ENCODE measurements around the gene PLPPR4. TPM values are rescaled to one million over a fixed set of nuclear protein-coding genes. Genes with fewer than 3 reads are reported as not detected.

The PLPPR4 gene
- total RNA-seq, 4 donors from 2014 or later = 0.42 to 1.4 (median 1.0) TPM

DNA sequence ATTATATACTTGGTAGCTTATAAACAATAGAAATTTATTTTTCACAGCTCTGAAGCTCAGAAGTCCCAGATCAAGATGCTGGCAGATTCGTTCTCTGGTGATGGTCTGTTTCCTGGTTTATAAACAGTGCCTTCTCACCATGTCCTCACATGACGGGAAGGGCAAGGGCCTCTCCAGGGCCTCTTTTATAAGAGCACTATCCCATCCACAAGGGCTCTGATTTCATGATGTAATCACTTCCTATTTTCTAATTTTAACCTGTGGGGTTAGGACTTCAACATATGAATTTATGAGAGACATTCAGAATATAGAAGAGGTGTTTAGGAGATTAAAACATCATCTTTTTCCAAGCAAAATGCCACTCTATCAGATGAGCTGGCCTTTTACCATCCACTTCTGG, 32.1 kb upstream of the PLPPR4 start:
- H3K4me1 ChIP-seq = no peaks in the 10 kb centered on the region
- 70% methylated on average over 2 of the region's 2 CpGs for WGBS
- no peaks in the 10 kb centered on the region for H3K9me3 ChIP-seq
- no peaks in the 10 kb centered on the region for H3K27me3 ChIP-seq
- no peaks in the 10 kb centered on the region for H3K36me3 ChIP-seq
- DNase-seq (ENCODE audit: extremely low spot score) = no peak
- intact Hi-C loops (cut with DNase I) = no loop called here
- TF ChIP-seq POLR2AphosphoS5 (IDR thresholded peaks at IDR 0.05) = no peak
- TF ChIP-seq, protein P1, sequence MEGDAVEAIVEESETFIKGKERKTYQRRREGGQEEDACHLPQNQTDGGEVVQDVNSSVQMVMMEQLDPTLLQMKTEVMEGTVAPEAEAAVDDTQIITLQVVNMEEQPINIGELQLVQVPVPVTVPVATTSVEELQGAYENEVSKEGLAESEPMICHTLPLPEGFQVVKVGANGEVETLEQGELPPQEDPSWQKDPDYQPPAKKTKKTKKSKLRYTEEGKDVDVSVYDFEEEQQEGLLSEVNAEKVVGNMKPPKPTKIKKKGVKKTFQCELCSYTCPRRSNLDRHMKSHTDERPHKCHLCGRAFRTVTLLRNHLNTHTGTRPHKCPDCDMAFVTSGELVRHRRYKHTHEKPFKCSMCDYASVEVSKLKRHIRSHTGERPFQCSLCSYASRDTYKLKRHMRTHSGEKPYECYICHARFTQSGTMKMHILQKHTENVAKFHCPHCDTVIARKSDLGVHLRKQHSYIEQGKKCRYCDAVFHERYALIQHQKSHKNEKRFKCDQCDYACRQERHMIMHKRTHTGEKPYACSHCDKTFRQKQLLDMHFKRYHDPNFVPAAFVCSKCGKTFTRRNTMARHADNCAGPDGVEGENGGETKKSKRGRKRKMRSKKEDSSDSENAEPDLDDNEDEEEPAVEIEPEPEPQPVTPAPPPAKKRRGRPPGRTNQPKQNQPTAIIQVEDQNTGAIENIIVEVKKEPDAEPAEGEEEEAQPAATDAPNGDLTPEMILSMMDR (IDR thresholded peaks at IDR 0.05) = no peak
- TF ChIP-seq POLR2A (IDR thresholded peaks at IDR 0.05; ENCODE audit: low read depth) = no peak
- no peak for TF ChIP-seq EP300 (IDR thresholded peaks at IDR 0.05)
- no peak overlapping the region for H3K27ac ChIP-seq (replicated peaks in 1 of 4)
- no peak overlapping the region for H3K4me3 ChIP-seq

DNA sequence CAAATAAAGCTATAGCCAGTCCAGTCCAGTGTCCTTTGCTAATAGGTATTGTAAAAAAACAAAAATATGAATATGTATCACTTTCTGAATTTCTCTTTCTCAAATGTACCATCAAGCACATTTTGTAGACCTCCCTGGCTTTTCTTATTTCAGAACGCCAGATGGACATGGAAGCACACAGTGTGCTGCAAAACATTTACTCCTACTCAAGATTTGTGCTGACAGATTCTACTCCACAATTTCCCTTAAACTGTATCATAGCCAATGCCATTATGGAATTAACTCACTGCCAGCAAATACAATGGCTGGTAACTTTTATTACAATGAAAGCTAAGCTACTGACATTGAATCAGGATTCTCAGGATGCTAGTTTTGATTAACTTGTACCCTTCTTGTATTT, 30.8 kb upstream of the PLPPR4 start:
- H3K27ac ChIP-seq (replicated peaks in 1 of 4) = no peak overlapping the region
- no peak for DNase-seq (ENCODE audit: extremely low spot score)
- WGBS = 84% methylated on average over 1 of the region's 1 CpG
- intact Hi-C loops (cut with DNase I) = no loop called here
- H3K9me3 ChIP-seq = no peaks in the 10 kb centered on the region
- H3K36me3 ChIP-seq = no peaks in the 10 kb centered on the region
- H3K4me3 ChIP-seq = no peak overlapping the region
- TF ChIP-seq, protein P1 (IDR thresholded peaks at IDR 0.05) = no peak
- TF ChIP-seq EP300 (IDR thresholded peaks at IDR 0.05) = no peak
- no peak for TF ChIP-seq POLR2AphosphoS5 (IDR thresholded peaks at IDR 0.05)
- TF ChIP-seq POLR2A (IDR thresholded peaks at IDR 0.05; ENCODE audit: low read depth) = no peak
- H3K4me1 ChIP-seq = no peaks in the 10 kb centered on the region
- H3K27me3 ChIP-seq = no peaks in the 10 kb centered on the region

DNA sequence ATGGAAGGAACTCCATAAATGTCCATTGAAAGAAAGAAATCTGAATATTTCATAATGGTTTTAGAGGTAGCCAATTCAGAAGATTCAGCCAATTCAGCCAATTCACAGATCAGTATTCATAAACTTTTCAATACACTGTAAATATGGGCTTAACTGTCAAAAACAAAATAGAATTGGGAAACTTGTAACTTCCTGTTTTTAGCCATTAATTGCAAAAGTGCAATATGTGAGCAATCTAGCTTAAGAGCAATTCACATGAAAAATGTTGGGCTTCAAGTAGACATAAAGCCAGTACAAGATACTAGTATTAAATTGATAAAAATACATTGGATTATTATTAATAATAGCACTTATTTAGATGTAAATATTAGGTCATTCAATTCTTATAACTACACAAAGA, 27.5 kb upstream of the PLPPR4 start:
- Histone ChIP-seq H3K4me1 (no peaks in the 10 kb centered on the region), H3K27me3 (no peaks in the 10 kb centered on the region), H3K36me3 (no peaks in the 10 kb centered on the region), H3K4me3 (no peak overlapping the region), H3K9me3 (no peaks in the 10 kb centered on the region), H3K27ac (replicated peaks in 1 of 4) (no peak overlapping the region)
- no peak for DNase-seq (ENCODE audit: extremely low spot score)
- intact Hi-C loops (cut with DNase I) = no loop called here
- no peak for TF ChIP-seq EP300 (IDR thresholded peaks at IDR 0.05)
- TF ChIP-seq, protein P1 (IDR thresholded peaks at IDR 0.05) = no peak
- no peak for TF ChIP-seq POLR2A (IDR thresholded peaks at IDR 0.05; ENCODE audit: low read depth)
- TF ChIP-seq POLR2AphosphoS5 (IDR thresholded peaks at IDR 0.05) = no peak

DNA sequence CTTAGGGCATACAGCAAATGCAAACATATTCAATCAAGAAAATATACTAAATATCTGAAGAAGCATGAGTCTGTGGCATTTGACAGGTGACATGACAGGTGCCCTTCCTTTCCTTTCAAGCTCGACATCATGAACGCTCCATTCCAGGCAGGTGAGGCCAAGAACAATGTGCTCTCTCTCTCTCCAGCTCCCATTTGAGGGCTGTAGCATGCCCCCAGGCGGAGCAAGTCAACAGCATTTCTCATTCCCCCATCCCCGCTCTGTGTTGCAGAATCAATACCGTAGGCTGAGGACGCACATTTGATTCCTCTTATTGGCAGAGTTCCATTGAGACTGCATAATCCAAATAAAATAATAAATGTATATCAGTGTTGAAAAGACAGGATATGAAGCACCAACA, 24.6 kb upstream of the PLPPR4 start:
- Histone ChIP-seq H3K4me3 (no peak overlapping the region), H3K27me3 (no peaks in the 10 kb centered on the region), H3K9me3 (no peaks in the 10 kb centered on the region), H3K4me1 (no peaks in the 10 kb centered on the region), H3K36me3 (no peaks in the 10 kb centered on the region), H3K27ac (replicated peaks in 1 of 4) (no peak overlapping the region)
- TF ChIP-seq EP300 (IDR thresholded peaks at IDR 0.05) = no peak
- TF ChIP-seq, protein P1 (IDR thresholded peaks at IDR 0.05) = no peak
- TF ChIP-seq POLR2A (IDR thresholded peaks at IDR 0.05; ENCODE audit: low read depth) = no peak
- TF ChIP-seq POLR2AphosphoS5 (IDR thresholded peaks at IDR 0.05) = no peak
- DNase-seq (ENCODE audit: extremely low spot score) = no peak
- intact Hi-C loops (cut with DNase I) = no loop called here
- WGBS = 67% methylated on average over 6 of the region's 6 CpGs

DNA sequence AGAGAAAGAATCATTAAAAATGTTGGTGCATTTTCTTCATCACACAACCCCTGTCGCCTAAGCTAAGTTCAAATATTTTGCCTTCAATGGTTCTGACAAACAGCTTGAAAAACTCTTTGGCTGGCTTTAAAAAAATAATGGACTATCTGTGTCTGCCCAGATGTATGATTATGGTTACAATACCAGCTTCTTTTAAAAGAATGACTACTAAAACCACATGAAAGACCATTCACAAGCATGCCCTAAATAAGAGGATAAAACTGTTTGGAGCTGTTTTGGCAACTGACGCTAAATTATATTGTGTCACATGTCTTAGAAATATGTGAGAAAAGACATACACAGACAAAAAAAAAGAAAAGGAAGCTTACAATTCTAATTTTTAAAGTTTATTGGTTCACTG, 23.7 kb upstream of the PLPPR4 start:
- no peaks in the 10 kb centered on the region for H3K36me3 ChIP-seq
- H3K9me3 ChIP-seq = peaks cover 0 to 4% (median 0%) of the 10 kb centered on the region in 4 donors
- no peak overlapping the region for H3K4me3 ChIP-seq
- no peaks in the 10 kb centered on the region for H3K27me3 ChIP-seq
- no peak overlapping the region for H3K27ac ChIP-seq (replicated peaks in 1 of 4)
- DNase-seq (ENCODE audit: extremely low spot score) = no peak
- 74% methylated on average over 2 of the region's 2 CpGs for WGBS
- H3K4me1 ChIP-seq = no peaks in the 10 kb centered on the region
- intact Hi-C loops (cut with DNase I) = no loop called here
- TF ChIP-seq EP300 (IDR thresholded peaks at IDR 0.05) = no peak
- TF ChIP-seq, protein P1 (IDR thresholded peaks at IDR 0.05) = no peak
- TF ChIP-seq POLR2AphosphoS5 (IDR thresholded peaks at IDR 0.05) = no peak
